Rectal smooth muscle tissue (tissue), 1 donor: ENCODE measurements around the gene CACNG4.

Source experiments
- H3K27ac ChIP-seq: one replicate; pipeline ENCODE4 v1.7.0; 2013; ENCODE audit warnings: low read depth, low read length, inconsistent platforms
- H3K27me3 ChIP-seq: one replicate; pipeline ENCODE4 v1.7.0; 2013; ENCODE audit warnings: low read length; ENCODE audit not compliant: control insufficient read depth, insufficient read depth
- H3K36me3 ChIP-seq: one replicate; pipeline ENCODE4 v1.7.0; 2013; ENCODE audit warnings: low read length; ENCODE audit not compliant: control insufficient read depth, insufficient read depth
- H3K4me1 ChIP-seq: one replicate; pipeline ENCODE4 v1.7.0; 2013; ENCODE audit warnings: low read length; ENCODE audit not compliant: control insufficient read depth, insufficient read depth
- H3K4me3 ChIP-seq: one replicate; pipeline ENCODE4 v1.7.0; 2013; ENCODE audit warnings: low read length
- H3K9ac ChIP-seq: one replicate; pipeline ENCODE4 v1.7.0; 2013; ENCODE audit warnings: low read length

CACNG4 gene

DNA sequence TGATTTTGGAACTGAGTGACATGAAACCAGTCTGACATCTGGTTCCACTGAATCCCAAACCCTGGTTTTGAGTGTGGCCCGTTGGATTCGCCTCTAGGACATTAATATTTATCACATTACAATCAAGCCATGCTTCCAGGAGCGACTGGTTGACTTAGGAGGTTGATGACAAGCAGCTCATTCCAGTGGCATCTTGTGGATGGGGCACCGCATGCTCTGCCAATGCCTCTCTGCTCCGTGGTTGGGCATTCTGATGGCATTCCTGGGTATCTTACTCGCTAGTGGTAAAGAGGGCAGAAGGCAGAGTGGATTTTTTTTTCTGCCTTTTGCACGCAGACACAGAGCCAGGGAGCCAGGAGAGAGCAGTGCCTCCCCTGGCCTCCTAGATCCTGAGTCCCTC is 31.4 kb downstream of the CACNG4 start:
- Histone ChIP-seq H3K9ac (no peak overlapping the region), H3K4me3 (no peak overlapping the region), H3K36me3 (no peaks in the 10 kb centered on the region), H3K4me1 (no peaks in the 10 kb centered on the region), H3K27me3 (peaks cover 3% of the 10 kb centered on the region), H3K27ac (no peak overlapping the region)

DNA sequence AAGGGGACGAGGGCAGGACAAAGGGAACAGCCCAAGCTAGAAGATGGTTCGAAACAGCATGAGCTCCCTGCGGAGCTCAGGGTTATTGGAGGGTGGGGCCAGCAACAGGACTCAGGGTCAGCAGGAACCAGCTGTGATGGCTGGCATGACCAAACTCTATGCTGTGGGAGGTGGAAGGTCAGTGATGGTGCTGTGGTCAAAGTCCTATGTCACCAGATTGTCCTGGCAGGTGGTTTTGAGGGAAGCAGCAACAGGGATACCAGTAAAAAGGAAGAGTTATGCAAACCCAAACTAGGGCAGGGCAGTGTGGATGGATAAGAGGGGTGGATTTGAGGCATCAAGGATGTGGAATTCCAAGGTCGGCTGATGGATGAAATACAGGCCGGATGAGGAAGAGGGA is 32.4 kb downstream of the CACNG4 start:
- H3K36me3 ChIP-seq, result no peaks in the 10 kb centered on the region
- H3K27ac ChIP-seq, result no peak overlapping the region
- no peaks in the 10 kb centered on the region for H3K4me1 ChIP-seq
- peaks cover 3% of the 10 kb centered on the region for H3K27me3 ChIP-seq
- H3K9ac ChIP-seq, result no peak overlapping the region
- H3K4me3 ChIP-seq, result no peak overlapping the region

DNA sequence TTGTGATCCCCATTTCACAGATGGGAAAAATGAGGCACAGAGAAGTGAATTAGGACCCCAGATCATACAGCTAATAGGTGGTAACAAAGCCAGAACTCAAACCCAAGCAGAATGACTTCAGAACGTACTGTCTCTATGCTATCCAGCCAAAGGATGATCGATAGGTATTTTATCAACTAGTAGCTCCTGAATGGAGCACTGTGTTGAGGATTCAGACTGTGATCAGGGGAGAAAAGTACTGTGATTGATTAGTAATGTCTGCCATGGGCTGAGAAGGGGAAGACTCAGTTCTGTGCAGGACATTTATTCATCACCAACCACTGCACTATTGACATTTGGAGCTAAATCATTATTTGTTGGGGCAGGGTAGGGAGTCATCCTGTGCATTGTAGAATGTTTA is 38.7 kb downstream of the CACNG4 start:
- Histone ChIP-seq H3K27ac (no peak overlapping the region), H3K4me1 (no peaks in the 10 kb centered on the region), H3K27me3 (no peaks in the 10 kb centered on the region), H3K4me3 (no peak overlapping the region), H3K36me3 (no peaks in the 10 kb centered on the region), H3K9ac (no peak overlapping the region)

DNA sequence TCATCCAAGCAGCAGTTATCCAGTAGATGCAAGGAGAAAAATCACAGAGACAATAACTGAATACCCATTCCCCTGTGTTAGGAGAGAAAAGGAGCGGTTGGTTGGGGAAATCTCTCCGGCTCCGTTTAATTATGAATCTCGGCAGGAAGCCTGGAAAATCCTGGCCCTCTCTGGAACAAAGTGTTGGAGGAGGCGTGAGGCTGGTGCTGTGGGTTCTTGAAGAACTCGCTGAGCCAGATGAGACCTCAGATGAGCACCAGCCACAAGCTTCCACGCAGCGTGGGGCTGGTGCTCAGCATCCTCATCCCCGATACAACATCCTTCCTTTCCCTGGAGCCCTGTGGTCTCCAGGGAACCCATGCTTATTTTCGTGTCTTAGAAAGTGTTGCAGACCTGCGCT is 39.7 kb downstream of the CACNG4 start:
- no peak overlapping the region for H3K4me3 ChIP-seq
- H3K27ac ChIP-seq, result no peak overlapping the region
- no peaks in the 10 kb centered on the region for H3K4me1 ChIP-seq
- no peak overlapping the region for H3K9ac ChIP-seq
- no peaks in the 10 kb centered on the region for H3K36me3 ChIP-seq
- no peaks in the 10 kb centered on the region for H3K27me3 ChIP-seq

DNA sequence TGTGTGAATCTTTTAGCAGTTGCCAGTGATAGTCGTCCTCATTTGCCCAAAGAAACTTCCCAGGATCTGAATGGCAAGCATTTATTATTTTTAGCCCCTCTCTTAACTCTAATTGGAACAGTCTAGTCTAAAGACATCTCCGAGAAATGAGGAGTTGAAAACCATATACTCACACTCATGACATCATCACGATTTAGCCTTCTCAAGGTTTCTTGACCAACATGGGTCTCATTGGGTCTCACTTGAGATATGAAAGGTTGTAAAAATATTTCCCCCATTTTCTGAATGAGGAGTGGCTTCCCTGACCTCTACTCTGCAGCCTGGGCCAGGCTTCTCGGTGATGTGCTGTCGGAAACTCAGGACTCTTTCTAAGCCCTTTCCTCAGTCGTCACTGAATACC is 42.8 kb downstream of the CACNG4 start:
- H3K36me3 ChIP-seq, result no peaks in the 10 kb centered on the region
- no peak overlapping the region for H3K27ac ChIP-seq
- H3K4me1 ChIP-seq, result no peaks in the 10 kb centered on the region
- no peak overlapping the region for H3K4me3 ChIP-seq
- no peak overlapping the region for H3K9ac ChIP-seq
- no peaks in the 10 kb centered on the region for H3K27me3 ChIP-seq

DNA sequence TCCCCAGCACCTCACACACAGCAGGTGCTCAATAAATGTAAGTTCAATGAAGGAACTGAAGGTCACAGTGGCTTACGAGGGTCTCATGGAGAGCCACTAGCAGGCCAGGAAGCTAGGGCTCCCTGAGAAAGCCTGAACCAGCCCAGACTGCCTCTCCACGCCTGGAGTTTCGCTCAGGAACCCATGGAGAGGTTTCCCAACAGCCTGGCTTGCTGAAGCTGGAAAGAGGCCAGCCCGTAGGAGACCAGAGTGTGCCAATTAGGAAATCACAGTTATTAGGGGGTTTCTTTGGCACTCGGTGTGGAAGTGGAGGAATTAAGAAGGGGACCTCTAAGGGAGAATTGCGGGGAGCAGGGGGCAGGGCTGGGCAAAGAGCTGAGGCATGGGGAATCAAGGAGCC is 43.6 kb downstream of the CACNG4 start:
- H3K27me3 ChIP-seq, result no peaks in the 10 kb centered on the region
- no peaks in the 10 kb centered on the region for H3K36me3 ChIP-seq
- no peak overlapping the region for H3K9ac ChIP-seq
- no peak overlapping the region for H3K4me3 ChIP-seq
- H3K4me1 ChIP-seq, result no peaks in the 10 kb centered on the region
- H3K27ac ChIP-seq, result no peak overlapping the region

DNA sequence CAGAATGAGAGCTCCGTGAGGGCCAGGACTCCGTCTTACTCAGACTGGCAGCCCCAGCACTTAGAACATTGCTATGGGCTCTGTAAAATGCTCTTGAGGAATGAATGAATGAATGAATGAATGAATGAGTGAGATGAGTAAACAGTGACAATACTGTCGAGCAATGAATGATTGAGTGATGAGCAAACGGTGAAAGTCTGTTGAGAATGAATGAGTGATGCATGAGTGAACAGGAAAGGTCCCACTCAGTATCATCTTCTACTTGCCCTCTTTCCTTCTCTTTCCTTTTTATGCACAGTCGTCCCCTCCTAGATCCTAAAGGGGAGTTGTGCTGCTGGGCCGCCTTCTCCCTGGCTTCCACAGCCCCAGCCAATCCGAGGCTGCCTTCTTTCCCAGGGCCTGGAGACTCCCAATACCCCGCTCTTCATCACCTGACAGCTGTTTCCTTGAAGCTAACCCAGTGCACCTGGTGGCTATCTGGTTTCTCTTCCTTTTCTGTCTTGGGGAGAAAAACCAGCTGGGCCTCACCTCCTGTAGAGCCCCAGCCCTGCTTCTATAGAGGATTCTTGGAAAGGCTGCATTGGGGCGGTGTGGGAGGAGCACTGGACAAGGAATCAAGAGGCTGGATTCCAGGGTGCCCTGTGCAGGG is 47.1 kb downstream of the CACNG4 start:
- Histone ChIP-seq H3K4me3 (no peak overlapping the region), H3K36me3 (no peaks in the 10 kb centered on the region), H3K27me3 (no peaks in the 10 kb centered on the region), H3K27ac (no peak overlapping the region), H3K4me1 (no peaks in the 10 kb centered on the region), H3K9ac (no peak overlapping the region)

DNA sequence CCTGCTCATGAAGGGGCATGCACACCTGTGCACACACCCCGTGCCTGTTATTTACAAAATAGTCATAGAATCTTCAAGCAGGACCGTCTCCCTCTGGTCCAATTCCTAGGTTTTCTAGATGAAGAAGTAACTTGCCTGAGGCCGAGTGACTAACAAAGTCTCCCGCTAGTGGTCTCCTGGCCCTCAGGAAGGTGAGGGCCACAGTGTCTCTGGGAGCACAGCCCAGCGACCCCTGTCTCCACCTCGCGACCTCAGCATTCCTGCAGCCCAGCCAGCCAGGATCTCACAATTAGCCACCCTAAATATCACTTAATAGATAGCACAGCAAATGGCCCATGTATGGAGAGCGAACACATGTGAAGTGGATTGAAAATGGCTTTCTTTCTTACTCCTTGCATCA is 49.4 kb downstream of the CACNG4 start:
- Histone ChIP-seq H3K4me3 (no peak overlapping the region), H3K9ac (no peak overlapping the region), H3K4me1 (no peaks in the 10 kb centered on the region), H3K27ac (no peak overlapping the region), H3K36me3 (no peaks in the 10 kb centered on the region), H3K27me3 (no peaks in the 10 kb centered on the region)

DNA sequence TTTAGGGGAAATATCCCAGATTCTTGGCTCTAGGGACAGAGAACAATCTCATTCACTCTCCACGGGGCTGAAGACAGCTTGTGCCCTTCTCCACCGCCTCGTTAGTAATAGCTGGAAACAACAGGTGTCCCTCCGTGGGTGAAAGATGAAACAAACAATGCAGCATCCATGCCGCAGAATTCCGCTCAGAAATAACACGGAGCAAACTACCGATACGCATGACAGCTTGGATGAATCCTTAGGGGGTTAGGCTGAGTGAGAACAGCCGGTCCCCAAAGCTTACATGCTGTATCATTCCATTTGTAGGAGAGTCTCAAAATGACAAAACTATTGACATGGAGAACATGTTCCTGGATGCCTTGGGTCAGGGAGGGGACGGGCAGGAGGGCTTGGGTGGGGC is 50.5 kb downstream of the CACNG4 start:
- H3K27ac ChIP-seq, result no peak overlapping the region

DNA sequence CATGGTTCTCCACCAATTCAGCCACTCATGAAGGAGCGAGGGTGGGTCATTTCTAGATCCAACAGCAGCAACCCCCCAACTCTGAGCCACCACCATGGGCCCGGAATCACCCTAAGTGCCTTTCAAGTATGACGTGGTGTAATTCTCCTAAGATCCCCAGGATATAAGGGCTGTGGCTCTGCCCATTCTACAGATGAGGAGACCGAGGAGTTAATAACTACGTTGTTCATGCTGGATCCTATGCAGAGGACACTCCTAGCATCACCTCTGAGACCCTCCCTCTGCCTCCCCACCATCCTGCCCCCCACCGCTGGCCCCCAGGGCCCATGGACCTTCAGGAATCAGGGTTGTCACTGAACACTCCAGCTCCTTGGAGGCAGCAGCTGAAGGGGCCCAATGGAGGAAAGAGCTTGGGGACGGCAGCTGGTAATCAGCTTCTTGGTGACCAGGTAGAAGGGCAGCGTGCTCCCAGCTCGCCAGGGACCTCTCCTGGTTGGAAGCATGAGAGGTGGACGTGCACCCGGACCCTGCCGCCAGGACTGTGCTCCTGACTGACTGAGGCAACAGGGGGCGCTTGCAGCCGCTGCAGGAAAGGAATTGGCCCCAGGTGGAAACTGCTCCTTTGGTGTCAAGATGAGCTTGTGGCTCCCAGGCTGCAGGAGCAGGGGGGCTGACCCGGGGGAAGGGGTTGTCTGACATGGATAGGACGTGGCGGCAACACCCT is 51.7 kb downstream of the CACNG4 start:
- H3K36me3 ChIP-seq, result no peaks in the 10 kb centered on the region
- H3K4me3 ChIP-seq, result no peak overlapping the region
- no peaks in the 10 kb centered on the region for H3K27me3 ChIP-seq
- H3K4me1 ChIP-seq, result no peaks in the 10 kb centered on the region
- no peak overlapping the region for H3K27ac ChIP-seq
- H3K9ac ChIP-seq, result no peak overlapping the region

More for the DNA sequence above, 50.5 kb downstream of the CACNG4 start:
- no peaks in the 10 kb centered on the region for H3K27me3 ChIP-seq
- no peak overlapping the region for H3K9ac ChIP-seq
- H3K36me3 ChIP-seq, result no peaks in the 10 kb centered on the region
- H3K4me3 ChIP-seq, result no peak overlapping the region
- no peaks in the 10 kb centered on the region for H3K4me1 ChIP-seq

DNA sequence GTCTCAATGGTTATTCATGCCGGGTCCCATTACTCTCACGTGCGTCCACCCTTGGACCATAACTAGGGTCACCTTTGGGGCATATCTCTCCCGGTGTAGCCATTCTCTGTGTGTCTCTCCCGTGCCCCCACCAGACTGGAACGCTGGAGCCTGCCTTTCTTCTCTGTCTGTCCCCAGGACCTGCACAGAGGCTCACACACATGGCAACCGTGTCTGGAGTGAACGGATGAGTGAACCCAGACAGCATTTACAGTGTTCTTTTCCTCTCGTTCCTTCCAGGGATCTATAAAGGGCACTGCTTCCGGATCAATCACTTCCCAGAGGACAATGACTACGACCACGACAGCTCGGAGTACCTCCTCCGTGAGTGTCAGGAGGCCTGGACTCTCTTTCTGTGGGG is 53.4 kb downstream of the CACNG4 start:
- Histone ChIP-seq H3K4me3 (no peak overlapping the region), H3K36me3 (no peaks in the 10 kb centered on the region), H3K9ac (no peak overlapping the region), H3K27me3 (no peaks in the 10 kb centered on the region), H3K27ac (no peak overlapping the region), H3K4me1 (no peaks in the 10 kb centered on the region)

DNA sequence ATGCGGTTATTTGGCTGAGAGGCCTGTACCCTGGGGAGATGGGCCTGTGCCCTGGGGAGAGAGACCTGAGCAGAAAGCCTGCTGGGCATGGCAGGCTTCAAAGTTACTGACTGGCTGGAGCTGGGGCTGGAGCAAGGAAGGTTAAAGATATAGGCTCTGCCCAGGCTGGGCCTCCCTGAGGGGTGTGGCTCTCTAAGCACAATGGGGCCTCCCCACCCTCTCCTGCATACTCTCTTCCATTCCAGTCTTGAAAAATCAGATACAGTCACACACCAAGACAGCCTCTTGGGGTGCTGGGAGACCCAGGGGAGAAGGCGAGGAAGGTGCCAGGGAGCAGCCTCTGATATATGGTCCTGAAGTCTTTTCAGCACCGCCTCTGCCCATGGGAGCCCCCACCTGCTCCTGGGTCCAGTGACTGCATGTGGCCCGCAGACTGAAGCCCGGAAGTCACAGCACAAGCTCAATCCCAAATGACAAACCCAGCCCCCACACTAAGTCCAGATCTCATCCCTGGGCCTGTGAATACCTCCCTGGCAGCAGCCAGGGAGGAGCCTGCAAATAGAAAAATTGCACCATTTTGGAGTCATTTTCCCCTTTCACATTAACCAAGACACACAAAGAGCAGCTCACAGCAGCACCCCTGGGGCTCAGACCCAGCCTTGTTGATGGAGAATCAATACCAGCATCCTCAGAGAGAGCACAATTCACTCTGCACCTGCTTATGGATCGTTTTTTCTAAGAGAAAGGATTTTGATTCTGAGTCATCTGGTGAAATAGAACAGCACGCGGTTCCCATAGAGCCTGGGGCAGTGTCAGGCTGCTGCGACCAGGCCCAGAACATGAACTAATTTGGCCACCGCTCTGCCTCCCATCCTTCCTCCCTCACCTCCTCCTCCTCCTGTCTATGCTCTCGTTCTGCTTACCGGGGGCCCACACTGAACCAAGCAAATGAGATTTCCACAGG is 54.2 kb downstream of the CACNG4 start:
- Histone ChIP-seq H3K4me1 (no peaks in the 10 kb centered on the region), H3K4me3 (no peak overlapping the region), H3K36me3 (no peaks in the 10 kb centered on the region), H3K9ac (no peak overlapping the region), H3K27me3 (no peaks in the 10 kb centered on the region), H3K27ac (no peak overlapping the region)
